Head of caudate nucleus (tissue), 42 donors: Measurements from ENCODE around the gene CD81.

Experiments
- DNase-seq, 42 donors: peaks; one replicate each; pipeline versions ENCODE4 v3.0.0 to v3.0.0-alpha.2; 2020 to 2021; ENCODE audit warnings: mixed read lengths in 7 of 42
- intact Hi-C: fragments of 100-400 bp; cut with DNase I; formaldehyde crosslinking; loops from one replicate; pipeline ENCODE4 v1.15.0; 2022

CD81 gene

DNA sequence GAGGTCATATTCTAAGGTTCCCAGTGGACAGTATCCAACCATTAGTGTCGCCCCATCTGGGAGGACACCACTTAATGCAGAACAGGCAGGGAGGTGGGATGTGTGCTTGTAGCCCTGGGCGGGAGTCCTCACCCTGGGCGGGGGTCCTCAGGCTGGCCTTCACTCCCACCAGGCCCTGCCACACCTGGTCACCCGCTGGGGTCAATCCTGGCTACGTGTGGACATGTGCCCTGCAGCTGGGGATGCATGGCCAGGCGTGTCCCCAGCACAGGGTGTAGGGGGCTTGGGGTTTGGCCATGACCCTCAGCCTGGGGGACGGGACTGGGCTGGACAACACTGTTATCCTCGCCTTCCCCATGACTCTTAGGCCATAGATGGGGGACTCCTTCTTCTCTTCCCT is 48.4 kb downstream of the CD81 start:
- intact Hi-C loops: loop anchor here (5.0 kb wide), 1 partner anchor 467 kb away; no protein-coding TSS in a partner anchor
- no peak for DNase-seq

DNA sequence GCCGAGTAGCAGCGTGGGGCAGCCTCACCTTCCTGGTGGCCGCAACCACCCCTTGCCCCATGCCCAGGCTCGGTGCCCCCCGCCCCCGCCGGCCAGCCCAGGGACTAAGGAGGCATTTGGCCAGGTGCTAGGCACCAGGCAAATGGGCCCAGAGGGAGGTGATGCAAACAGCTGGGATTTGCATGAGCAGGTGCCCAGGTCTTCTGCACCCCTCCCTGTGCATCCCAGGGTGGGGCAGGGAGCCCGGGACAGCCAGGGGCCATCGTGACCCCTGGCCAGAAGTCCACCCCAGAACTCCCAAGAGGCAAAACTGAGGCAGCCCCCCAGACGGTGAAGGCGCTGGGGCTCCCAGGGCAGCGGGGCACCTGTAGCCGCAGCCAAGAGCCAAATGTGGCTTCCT is 49.1 kb downstream of the CD81 start:
- intact Hi-C loops: loop anchor here (5.0 kb wide), 1 partner anchor 466 kb away; no protein-coding TSS in a partner anchor

GRCh38 chr11:2426826-2427521 is 49.9 kb downstream of the CD81 start:
- intact Hi-C loops: loop anchor here (5.0 kb wide), 1 partner anchor 465 kb away; no protein-coding TSS in a partner anchor
- no peak for DNase-seq

More for the DNA sequence above, 49.1 kb downstream of the CD81 start:
- no peak for DNase-seq

GRCh38 chr11:2427721-2428321 is 50.7 kb downstream of the CD81 start:
- DNase-seq: no peak
- intact Hi-C loops: loop anchor here (2.0 to 5.0 kb wide), 2 partner anchors 103 to 464 kb away; no protein-coding TSS in a partner anchor

GRCh38 chr11:2428322-2428795 is 51.2 kb downstream of the CD81 start:
- intact Hi-C loops: loop anchor here (2.0 to 5.0 kb wide), 2 partner anchors 102 to 464 kb away; no protein-coding TSS in a partner anchor
- peak; percentile 32 to 88 (median 71) for DNase-seq

GRCh38 chr11:2431395-2431794 is 54.3 kb downstream of the CD81 start:
- DNase-seq: no peak
- intact Hi-C loops: no loop called here

DNA sequence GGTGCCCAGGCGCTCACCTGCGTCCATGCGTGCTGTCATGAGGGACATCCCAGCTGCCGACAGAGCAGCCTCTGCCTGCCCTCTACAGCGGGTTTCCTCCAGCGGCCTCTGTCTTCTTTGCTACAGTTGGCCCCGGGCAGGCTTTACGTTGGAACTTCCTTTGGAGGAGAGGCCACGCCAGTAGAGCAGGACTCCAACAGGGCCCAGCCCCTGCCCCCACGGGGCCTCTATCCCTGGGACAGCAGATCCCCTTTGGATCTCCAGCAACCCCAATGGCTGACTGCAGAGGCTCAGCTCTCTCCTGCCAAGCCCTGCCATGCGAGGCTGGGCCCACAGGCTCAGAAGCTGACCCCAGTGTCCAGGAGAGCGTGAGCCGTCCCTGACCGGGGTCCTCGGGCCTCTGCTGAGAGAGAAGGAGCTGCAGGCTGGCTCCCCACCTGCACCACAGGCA is 55.1 kb downstream of the CD81 start:
- intact Hi-C loops: no loop called here
- DNase-seq: no peak

DNA sequence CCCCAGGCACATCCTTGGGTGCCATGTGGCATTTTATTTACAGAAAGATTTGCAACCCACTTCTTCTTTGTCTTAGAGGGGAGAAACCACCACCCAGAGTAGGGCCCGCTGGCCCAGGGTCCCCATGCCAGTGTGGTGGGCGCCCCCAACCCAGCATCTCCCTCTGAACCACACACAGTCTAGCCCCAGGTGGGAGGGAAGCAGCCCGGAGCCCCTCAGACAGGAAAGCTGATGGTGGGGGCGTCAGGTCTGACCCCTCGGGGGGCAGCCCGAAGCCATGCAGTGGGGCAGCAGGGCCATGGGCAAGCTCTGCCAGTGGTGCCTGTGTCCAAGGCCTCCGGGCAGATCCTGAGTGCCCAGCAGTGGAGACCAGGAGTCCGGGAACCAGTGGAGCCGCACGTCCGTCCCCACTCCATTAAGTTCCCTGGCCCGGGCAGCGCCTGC is 55.5 kb downstream of the CD81 start:
- intact Hi-C loops: no loop called here

DNA sequence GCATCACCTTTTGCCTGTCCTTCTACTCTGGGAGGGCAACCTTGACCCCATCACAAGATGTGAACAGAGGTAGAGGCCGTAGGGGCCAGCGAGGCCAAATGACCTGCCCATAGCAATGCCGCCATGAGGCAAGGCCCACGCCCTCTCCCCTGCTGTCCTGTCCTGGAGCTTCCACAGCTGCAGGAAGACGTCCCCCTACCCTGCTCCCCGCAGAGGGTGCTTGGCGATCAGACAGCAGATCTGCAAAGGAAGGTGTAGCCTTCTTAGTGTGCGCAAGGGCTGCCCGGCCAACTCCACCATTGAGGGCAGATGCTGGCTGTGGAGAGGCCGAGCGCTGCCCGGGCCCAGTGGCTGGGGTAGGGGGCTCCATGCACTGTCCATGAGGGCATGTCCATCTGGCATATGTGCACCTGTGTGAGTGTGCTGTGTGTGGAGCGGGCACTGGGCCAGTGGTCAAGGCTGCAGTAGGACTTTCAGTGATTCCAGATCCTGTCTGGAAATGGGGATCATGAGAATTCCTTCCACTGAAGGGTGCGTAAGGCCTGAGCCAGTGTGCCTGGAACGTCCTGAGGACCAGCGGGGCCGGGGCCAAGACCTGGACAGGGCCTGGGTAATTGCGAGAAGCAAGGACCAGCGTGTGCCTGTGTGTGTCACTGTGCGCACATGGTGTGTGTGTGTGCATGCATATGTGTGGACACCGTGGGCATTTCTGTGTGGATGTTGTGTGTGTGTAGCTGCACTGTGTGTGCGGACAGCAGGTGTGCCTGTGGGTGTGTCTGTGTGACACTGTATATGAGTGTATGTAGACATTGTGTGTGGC is 56.2 kb downstream of the CD81 start:
- intact Hi-C loops: no loop called here
- peak in 1 of 42 donors; percentile 10 for DNase-seq

More for the DNA sequence above, 55.5 kb downstream of the CD81 start:
- no peak for DNase-seq

DNA sequence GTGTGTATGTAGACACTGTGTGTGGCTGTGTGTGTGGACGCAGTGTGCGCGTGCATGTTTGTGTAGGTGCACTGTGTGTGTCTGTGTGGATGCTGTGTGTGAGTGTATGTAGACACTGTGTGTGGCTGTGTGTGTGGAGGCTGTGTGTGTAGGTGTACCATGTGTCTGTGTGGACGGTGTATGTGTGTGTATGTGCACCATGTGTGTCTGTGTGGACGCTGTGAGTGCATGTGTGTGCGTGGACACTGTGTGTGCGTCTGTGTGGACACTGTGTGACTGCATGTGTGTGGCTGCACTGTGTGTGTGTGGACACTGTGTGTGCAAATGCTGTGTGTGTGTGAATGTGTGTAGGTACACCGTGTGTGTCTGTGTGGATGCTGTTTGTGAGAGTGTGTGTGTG is 56.9 kb downstream of the CD81 start:
- intact Hi-C loops: no loop called here
- peak in 1 of 42 donors; percentile 5 for DNase-seq

DNA sequence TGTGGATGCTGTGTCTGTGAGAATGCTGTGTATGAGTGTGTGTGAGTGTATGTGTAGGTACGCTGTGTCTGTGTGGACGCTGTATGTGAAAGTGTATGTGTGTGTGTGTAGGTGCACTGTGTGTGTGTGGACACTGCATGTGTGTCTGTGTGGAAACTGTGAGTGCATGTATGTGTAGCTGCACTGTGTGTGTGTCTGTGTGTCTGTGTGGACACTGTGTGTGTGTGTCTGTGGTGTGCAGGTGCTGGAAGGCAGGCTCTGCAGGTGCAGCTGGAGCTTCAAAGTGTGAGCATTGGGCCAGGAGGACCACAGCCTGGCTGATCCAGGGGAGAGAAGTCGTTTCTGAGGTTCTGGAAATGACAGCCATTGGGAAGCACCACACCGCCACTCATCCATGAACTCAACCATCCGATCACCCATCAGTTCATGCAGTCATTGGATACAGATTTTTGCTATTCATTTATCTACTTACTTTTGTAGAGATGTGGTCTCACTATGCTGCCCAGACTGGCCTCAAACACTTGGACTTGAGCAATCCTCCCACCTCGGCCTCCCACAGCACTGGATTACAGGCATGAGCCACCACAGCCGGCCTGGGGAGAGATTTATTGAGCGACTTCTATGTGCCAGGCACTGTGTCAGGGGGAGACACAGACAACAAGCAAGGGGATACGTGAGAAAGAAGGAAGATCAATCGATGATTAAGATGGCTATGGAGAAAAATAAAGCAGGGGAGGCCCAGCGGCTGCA is 57.6 kb downstream of the CD81 start:
- DNase-seq: peak in 1 of 42 donors; percentile 9

GRCh38 chr11:2435288-2436012 is 58.3 kb downstream of the CD81 start:
- intact Hi-C loops: no loop called here
- peak in 1 of 42 donors; percentile 5 for DNase-seq

More for the DNA sequence above, 57.6 kb downstream of the CD81 start:
- intact Hi-C loops: no loop called here

DNA sequence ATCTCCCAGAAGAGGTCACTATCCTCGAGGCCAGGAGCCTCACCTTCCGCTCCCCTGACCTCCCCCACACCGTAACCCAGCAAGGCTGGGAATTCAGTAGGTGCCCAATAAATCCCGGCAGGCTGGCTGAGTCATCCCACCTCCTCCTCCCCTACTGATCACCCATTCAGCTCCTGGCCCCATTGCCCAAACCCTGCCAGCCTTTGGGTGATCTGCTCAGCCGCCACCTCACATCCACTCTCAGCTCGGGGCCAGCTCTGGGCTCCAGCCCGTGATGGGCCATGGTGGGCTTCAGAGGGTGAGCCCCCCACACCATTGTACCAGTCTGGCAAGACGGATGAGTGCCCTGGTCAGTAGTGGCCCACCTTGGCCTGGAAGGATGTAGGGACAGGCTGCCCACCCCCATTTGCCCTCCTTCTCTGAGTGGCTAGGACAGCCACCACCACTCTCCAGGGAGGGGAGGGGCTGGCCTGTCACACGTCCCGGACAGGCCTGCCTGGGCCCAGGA is 59.0 kb downstream of the CD81 start:
- intact Hi-C loops: no loop called here
- DNase-seq: peak in 1 of 42 donors; percentile 7

DNA sequence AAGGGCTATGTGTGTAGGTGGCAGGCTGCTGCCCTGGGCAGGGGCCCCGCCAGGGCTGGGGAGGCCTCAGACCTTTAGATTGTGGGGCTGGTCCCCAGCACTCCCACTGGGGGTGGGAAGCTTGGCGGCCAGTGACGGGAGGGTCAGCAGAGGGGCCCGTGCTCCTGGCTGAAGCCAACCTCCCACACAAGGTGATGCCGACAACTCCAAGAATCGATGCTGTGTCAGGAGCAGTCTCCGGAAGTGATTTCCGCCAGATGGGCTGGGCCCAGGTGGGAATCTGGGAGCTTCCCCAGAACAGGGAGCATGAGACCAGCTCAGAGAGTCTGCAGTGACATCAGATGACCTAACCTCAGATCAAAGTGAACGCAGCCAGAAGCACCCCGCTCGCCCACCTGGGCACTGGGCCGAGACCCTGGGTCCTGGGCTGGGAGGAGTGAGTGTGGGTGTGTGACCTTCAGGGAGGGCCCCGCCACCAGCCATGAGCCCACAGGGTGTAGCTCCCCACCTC is 59.5 kb downstream of the CD81 start:
- no peak for DNase-seq
- intact Hi-C loops: no loop called here

GRCh38 chr11:2437516-2437915 is 60.4 kb downstream of the CD81 start:
- intact Hi-C loops: no loop called here
- peak in 1 of 42 donors; percentile 7 for DNase-seq

DNA sequence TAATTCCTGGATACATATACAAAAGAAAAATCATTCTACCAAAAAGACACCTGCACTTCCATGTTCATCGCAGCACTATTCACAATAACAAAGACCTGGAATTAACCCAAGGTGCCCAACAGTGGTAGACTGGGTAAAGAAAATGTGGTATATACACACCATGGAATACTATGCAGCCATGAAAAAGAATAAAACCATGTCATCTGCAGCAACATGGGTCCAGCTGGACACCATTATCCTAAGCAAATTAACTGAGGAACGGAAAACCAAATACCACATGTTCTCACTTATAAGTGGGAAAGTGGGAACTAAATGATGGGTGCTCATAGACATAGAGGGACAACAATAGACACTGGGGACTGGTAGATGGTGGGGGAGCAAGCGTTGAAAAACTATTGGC is 62.7 kb downstream of the CD81 start:
- DNase-seq: no peak
- intact Hi-C loops: no loop called here

DNA sequence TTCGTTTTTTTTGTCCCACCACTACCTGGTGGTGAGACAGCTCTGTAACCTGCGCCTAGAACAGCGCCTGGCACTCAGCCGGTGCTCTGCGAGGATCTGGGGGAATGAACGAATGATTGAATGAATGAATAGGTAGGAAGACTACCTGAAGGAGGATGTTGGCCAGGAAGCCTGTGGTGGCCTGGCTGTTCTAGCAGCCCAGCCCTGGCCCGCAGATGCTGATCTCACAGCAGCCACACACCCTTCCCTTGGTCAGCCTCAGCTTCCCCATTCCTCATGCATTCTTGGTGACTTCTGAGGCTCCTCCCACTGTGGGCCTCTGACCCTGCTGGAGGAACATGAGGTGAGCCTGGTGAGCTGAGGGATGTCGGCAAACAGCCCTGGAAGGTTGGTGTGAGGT is 63.5 kb downstream of the CD81 start:
- DNase-seq: no peak
- intact Hi-C loops: no loop called here

DNA sequence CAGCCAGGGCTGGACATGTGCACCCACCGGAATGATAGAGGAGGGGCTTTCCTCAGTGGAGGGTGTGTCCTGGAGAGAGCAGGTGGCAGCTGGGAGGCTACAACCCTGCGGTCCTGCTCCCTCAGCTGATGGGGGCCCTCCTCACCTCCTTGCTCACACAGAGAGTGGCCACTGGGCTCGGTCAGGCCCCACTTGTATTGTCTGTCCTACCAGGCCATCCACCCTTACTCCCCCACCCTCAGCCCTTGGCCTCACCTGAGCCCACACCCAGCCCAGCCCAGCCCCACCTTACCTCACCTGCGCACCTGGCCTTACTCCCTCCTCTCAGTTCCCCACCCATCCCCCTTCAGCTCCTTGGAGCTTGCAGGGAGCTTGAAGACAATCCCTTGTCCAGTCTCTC is 64.1 kb downstream of the CD81 start:
- DNase-seq: peak in 1 of 42 donors; percentile 4
- intact Hi-C loops: no loop called here
